HCT116 (cell line): ENCODE results near the gene PIK3CB. TPM values are rescaled to one million over a fixed set of nuclear protein-coding genes. Genes with fewer than 3 reads are reported as not detected.

Experiments
- ATAC-seq: fragments of 200-7000 bp; cut with Tn5 transposase; 2 replicates; pipeline ENCODE4 v1.9.1; 2020; ENCODE audit warnings: mild to moderate bottlenecking, moderate library complexity
- BruUV-seq: library from RNA; stranded (reverse); fragments of 400-500 nt; replicated peaks from 2 replicates; lab custom pipeline; 2021; lab: Mats Ljungman, UMichigan
- CTCF ChIA-PET: fragments of 300-600 bp; sonication (Branson Sonifier 250); formaldehyde crosslinking; loops from one replicate; lab custom pipeline; 2021; ENCODE audit warnings: antibody characterized with exemption; lab: Charles Lee
- POLR2A ChIA-PET: fragments of 300-600, 350-600 bp; sonication (Branson Sonifier 250); formaldehyde crosslinking; loops from one replicate; lab custom pipeline; 2021; ENCODE audit warnings: antibody characterized with exemption; lab: Charles Lee
- RAD21 ChIA-PET, 2 experiments: fragments of 300-600 bp; sonication (Branson Sonifier 250); formaldehyde crosslinking; loops; one replicate each; lab custom pipeline; 2023; ENCODE audit warnings: low total read pairs in 2 of 2; ENCODE audit not compliant: uncharacterized antibody in 2 of 2, unreplicated experiment in 2 of 2, low non-redundant PET in 1 of 2; lab: Charles Lee
- DNase-seq: peaks from one replicate; pipeline ENCODE4 v3.0.0-alpha.2; 2010; ENCODE audit warnings: low read depth, low spot score
- H2AFZ ChIP-seq: fragments of 200-600 bp; shearing (Covaris generic), sonication (generic); 2 replicates; pipeline ENCODE4 v1.6.1; 2017; ENCODE audit warnings: low read depth, mixed run types, mixed read lengths, antibody characterized with exemption, low read length; ENCODE audit not compliant: poor library complexity, severe bottlenecking
- H3K27ac ChIP-seq: 2 replicates; pipeline ENCODE4 v1.5.1; 2012; ENCODE audit warnings: low read depth, low read length
- H3K27me3 ChIP-seq: fragments of 200-600 bp; sonication (generic); 2 replicates; pipeline ENCODE4 v1.6.1; 2016; ENCODE audit warnings: mixed run types, low read length, mixed read lengths; ENCODE audit not compliant: insufficient read depth
- H3K36me3 ChIP-seq, 2 experiments: fragments of 200-500 bp in 1 of 2; fragments of 200-600 bp in 1 of 2; sonication (Bioruptor generic) in 1 of 2; sonication (generic) in 1 of 2; 2 replicates each; pipeline versions ENCODE4 v1.5.1 to v1.6.1; 2014 to 2016; ENCODE audit warnings: low read length in 2 of 2, inconsistent platforms in 1 of 2, mixed read lengths in 1 of 2, mixed run types in 1 of 2; ENCODE audit not compliant: insufficient read depth in 2 of 2, control insufficient read depth in 1 of 2
- H3K4me1 ChIP-seq, 2 experiments: fragments of 200-600 bp in 1 of 2; sonication (generic) in 1 of 2; 2 replicates each; pipeline versions ENCODE4 v1.5.1 to v1.6.1; 2012 to 2017; ENCODE audit warnings: low read length in 2 of 2, inconsistent platforms in 1 of 2, mild to moderate bottlenecking in 1 of 2, mixed read lengths in 1 of 2, mixed run types in 1 of 2, moderate library complexity in 1 of 2; ENCODE audit not compliant: insufficient read depth in 2 of 2, control insufficient read depth in 1 of 2
- H3K4me2 ChIP-seq: fragments of 200-600 bp; sonication (generic); 2 replicates; pipeline ENCODE4 v1.6.1; 2017; ENCODE audit warnings: mixed run types, low read length, mixed read lengths
- H3K4me3 ChIP-seq, 2 experiments: fragments of 200-600 bp in 1 of 2; sonication (generic) in 1 of 2; replicated peaks in 1 of 2; 2 replicates each; pipeline ENCODE4 v1.5.1; 2011 to 2016; ENCODE audit warnings: low read length in 2 of 2, control low read depth in 1 of 2, low read depth in 1 of 2, mild to moderate bottlenecking in 1 of 2, mixed read lengths in 1 of 2, mixed run types in 1 of 2
- H3K79me2 ChIP-seq: fragments of 200-600 bp; sonication (generic); 2 replicates; pipeline ENCODE4 v1.6.1; 2017; ENCODE audit warnings: mild to moderate bottlenecking, mixed run types, low read length, moderate library complexity, mixed read lengths; ENCODE audit not compliant: insufficient read depth
- H3K9ac ChIP-seq: fragments of 200-600 bp; sonication (generic); 2 replicates; pipeline ENCODE4 v1.6.1; 2016; ENCODE audit warnings: low read length, mixed read lengths
- H3K9me2 ChIP-seq: fragments of 200-600 bp; sonication (generic), shearing (Covaris generic); 2 replicates; pipeline ENCODE4 v1.6.1; 2017; ENCODE audit warnings: mixed run types, mild to moderate bottlenecking, moderate library complexity; ENCODE audit not compliant: insufficient read depth
- H3K9me3 ChIP-seq, 2 experiments: fragments of 200-500 bp in 1 of 2; fragments of 200-600 bp in 1 of 2; sonication (Bioruptor generic) in 1 of 2; sonication (generic) in 1 of 2; 2 replicates each; pipeline ENCODE4 v1.6.1; 2014 to 2017; ENCODE audit warnings: low read length in 2 of 2, mixed read lengths in 2 of 2, inconsistent platforms in 1 of 2, low read depth in 1 of 2, mild to moderate bottlenecking in 1 of 2, mixed run types in 1 of 2, moderate library complexity in 1 of 2; ENCODE audit not compliant: control insufficient read depth in 1 of 2, insufficient read depth in 1 of 2
- H4K20me1 ChIP-seq: fragments of 200-600 bp; sonication (generic), shearing (Covaris generic); 2 replicates; pipeline ENCODE4 v1.6.1; 2017; ENCODE audit warnings: mixed run types, mild to moderate bottlenecking, moderate library complexity; ENCODE audit not compliant: insufficient read depth
- CBX3 ChIP-seq: IDR thresholded peaks from 2 replicates; pipeline ENCODE4 v1.6.1; 2012; ENCODE audit warnings: low read depth
- CEBPB ChIP-seq: IDR thresholded peaks from 2 replicates; pipeline ENCODE4 v1.6.1; 2012; ENCODE audit warnings: low read depth
- EGR1 ChIP-seq: IDR thresholded peaks from 2 replicates; pipeline ENCODE4 v1.6.1; 2012; ENCODE audit warnings: low read depth
- ELF1 ChIP-seq: IDR thresholded peaks from 2 replicates; pipeline ENCODE4 v1.6.1; 2012; ENCODE audit warnings: low read depth, borderline replicate concordance
- EZH2 ChIP-seq: fragments of 200-600 bp; sonication (generic); IDR thresholded peaks from 2 replicates; pipeline ENCODE4 v1.6.1; 2017; ENCODE audit warnings: antibody characterized with exemption, mixed run types
- EZH2phosphoT487 ChIP-seq: fragments of 200-600 bp; IDR thresholded peaks from 2 replicates; pipeline ENCODE4 v1.6.1; 2018; ENCODE audit warnings: antibody characterized with exemption, borderline replicate concordance
- FOSL1 ChIP-seq: IDR thresholded peaks from 2 replicates; pipeline ENCODE4 v1.6.1; 2012; ENCODE audit warnings: low read depth
- JUND ChIP-seq: IDR thresholded peaks from 2 replicates; pipeline ENCODE4 v1.6.1; 2012
- POLR2A ChIP-seq: IDR thresholded peaks from 2 replicates; pipeline ENCODE4 v1.7.0; 2011; ENCODE audit warnings: borderline replicate concordance; ENCODE audit not compliant: insufficient read depth, insufficient read length; ENCODE audit errors: extremely low read depth
- POLR2AphosphoS5 ChIP-seq: IDR thresholded peaks from 2 replicates; pipeline ENCODE4 v1.6.1; 2011; ENCODE audit warnings: mild to moderate bottlenecking, low read depth, low read length, moderate library complexity
- SIN3A ChIP-seq: IDR thresholded peaks from 2 replicates; pipeline ENCODE4 v1.6.1; 2012; ENCODE audit warnings: low read depth
- SRF ChIP-seq: IDR thresholded peaks from 2 replicates; pipeline ENCODE4 v1.6.1; 2012; ENCODE audit warnings: low read depth
- TCF7L2 ChIP-seq: IDR thresholded peaks from 2 replicates; pipeline ENCODE4 v1.7.0; 2011; ENCODE audit warnings: borderline replicate concordance, inconsistent platforms; ENCODE audit not compliant: insufficient read depth, insufficient read length; ENCODE audit errors: extremely low read depth
- ZBTB33 ChIP-seq: IDR thresholded peaks from 2 replicates; pipeline ENCODE4 v1.6.1; 2011; ENCODE audit warnings: mild to moderate bottlenecking, low read length, moderate library complexity; ENCODE audit not compliant: insufficient replicate concordance; ENCODE audit errors: extremely low read depth
- ZFX ChIP-seq: fragments of 450-650 bp; IDR thresholded peaks from 2 replicates; pipeline ENCODE4 v1.6.1; 2017
- intact Hi-C: fragments of 100-400 bp; cut with micrococcal nuclease; formaldehyde crosslinking; loops from 2 replicates; pipeline ENCODE4 v1.10.0; 2022
- total RNA-seq: library from RNA; stranded (reverse); gene quantifications from one replicate; pipeline ENCODE4 v1.2.1, GENCODE V29; 2021; ENCODE audit not compliant: unreplicated experiment
- TF ChIP-seq, protein P1 (sequence below), 3 experiments: fragments of 200-600 bp in 1 of 3; sonication (generic) in 1 of 3; IDR thresholded peaks in 2 of 3; conservative IDR thresholded peaks in 1 of 3; 2 replicates each; pipeline ENCODE4 v1.5.1; 2012 to 2017; ENCODE audit warnings: low read depth in 2 of 3, low read length in 2 of 3, antibody characterized with exemption in 1 of 3, borderline replicate concordance in 1 of 3, control low read depth in 1 of 3, mild to moderate bottlenecking in 1 of 3, mixed read lengths in 1 of 3, mixed run types in 1 of 3, moderate library complexity in 1 of 3; ENCODE audit not compliant: insufficient read depth in 1 of 3

PIK3CB gene
- total RNA-seq, 1 experiment from 2014 or later: 44.3 TPM

DNA sequence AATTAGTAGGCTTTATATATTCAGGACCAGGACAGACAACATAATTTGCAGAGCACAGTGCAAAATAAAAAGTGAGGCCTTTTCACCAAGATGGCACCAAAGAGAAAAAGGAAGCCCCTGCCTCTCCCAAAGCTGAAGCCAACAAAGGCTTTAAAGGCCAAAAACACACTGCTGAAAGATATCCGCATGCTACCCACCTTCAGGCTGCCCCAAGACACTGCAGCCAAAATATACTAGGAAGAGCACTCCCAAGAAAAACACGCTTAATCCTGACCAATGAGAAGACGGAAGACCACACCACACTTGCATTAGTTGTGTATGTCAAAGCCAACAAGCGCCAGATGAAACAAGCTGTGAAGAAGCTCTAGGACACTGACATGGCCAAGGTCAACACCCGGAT lies 38.0 kb downstream of the PIK3CB start:
- no peaks in the 10 kb centered on the region for H3K27me3 ChIP-seq
- no peak overlapping the region for H3K9ac ChIP-seq
- ChIA-PET CTCF (no interaction called here), POLR2A (no interaction called here), RAD21 (no interaction called here)
- H3K27ac ChIP-seq: no peak overlapping the region
- H3K4me1 ChIP-seq: no peaks in the 10 kb centered on the region
- no peaks in the 10 kb centered on the region for H3K9me3 ChIP-seq
- no peak overlapping the region for H2AFZ ChIP-seq
- ATAC-seq (no peak), DNase-seq (no peak)
- BruUV-seq: no TSS peak
- H3K36me3 ChIP-seq: 0 out of 4 replicates have a peak, but pooled peaks cover 0 to 7% of the 10 kb centered on the region in 2 experiments
- no peak overlapping the region for H3K4me3 ChIP-seq
- TF ChIP-seq EGR1 (no peak), CEBPB (no peak), FOSL1 (no peak), ZBTB33 (no peak), ZFX (no peak), POLR2A (no peak), EZH2phosphoT487 (no peak), CBX3 (no peak), POLR2AphosphoS5 (no peak), TCF7L2 (no peak), SIN3A (no peak), ELF1 (no peak), JUND (no peak), EZH2 (no peak), SRF (no peak)
- TF ChIP-seq, protein P1, sequence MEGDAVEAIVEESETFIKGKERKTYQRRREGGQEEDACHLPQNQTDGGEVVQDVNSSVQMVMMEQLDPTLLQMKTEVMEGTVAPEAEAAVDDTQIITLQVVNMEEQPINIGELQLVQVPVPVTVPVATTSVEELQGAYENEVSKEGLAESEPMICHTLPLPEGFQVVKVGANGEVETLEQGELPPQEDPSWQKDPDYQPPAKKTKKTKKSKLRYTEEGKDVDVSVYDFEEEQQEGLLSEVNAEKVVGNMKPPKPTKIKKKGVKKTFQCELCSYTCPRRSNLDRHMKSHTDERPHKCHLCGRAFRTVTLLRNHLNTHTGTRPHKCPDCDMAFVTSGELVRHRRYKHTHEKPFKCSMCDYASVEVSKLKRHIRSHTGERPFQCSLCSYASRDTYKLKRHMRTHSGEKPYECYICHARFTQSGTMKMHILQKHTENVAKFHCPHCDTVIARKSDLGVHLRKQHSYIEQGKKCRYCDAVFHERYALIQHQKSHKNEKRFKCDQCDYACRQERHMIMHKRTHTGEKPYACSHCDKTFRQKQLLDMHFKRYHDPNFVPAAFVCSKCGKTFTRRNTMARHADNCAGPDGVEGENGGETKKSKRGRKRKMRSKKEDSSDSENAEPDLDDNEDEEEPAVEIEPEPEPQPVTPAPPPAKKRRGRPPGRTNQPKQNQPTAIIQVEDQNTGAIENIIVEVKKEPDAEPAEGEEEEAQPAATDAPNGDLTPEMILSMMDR (IDR thresholded peaks at IDR 0.05 in 2 of 3, conservative IDR thresholded peaks at IDR 0.05 in 1 of 3; ENCODE audit: borderline replicate concordance in 1 of 3, insufficient read depth in 1 of 3, low read depth in 2 of 3, low read length in 2 of 3): no peak
- no peak overlapping the region for H3K4me2 ChIP-seq
- no peaks in the 10 kb centered on the region for H4K20me1 ChIP-seq
- intact Hi-C loops: no loop called here
- peaks cover 74% of the 10 kb centered on the region for H3K79me2 ChIP-seq
- H3K9me2 ChIP-seq: no peaks in the 10 kb centered on the region
